ENCODE data around the gene PER2. TPM values are rescaled to one million over a fixed set of nuclear protein-coding genes. Genes with fewer than 3 reads are reported as not detected.

The PER2 gene
- total and polyA plus RNA-seq, 8 donors: 7.7 to 14.2 (median 8.8) TPM

DNA sequence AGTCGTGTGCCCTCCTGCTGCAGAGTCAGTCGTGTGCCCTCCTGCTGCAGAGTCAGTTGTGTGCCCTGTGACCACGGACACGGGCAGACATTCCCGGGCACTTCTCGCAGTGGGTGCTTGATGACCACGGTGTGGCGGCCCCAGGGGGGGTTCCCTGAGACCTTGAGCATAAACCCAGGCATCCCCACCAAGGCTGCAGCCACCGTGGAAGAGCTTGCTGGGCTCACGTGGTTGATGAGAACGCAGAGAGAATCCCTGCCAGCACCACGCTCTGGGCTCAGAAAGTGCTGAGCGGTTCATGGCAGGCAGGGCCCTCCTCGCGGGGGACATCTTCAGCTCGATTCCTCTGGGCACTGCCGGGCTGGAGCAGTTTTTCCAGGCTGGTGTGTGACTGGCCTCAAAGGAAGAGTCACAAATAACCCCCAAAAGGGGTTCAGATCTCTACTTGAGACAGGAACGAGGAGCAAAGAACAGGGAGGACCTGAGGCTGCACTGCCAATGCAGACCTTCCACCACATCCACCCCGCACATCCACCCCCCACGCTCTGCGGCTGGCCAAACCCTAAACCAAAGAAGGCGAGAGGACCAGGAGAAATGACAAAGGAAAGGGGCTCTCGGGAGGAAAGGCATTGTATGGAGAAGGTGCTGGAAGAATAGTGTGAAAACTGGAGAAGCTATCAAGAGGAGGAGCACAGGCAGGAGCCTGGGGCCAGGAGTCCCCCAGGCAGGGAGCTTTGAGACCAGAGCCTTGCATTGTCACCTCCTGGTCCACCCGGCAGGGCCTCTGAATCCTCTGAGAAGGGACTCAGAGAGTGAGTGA, 8.4 kb upstream of the PER2 start:
- TF ChIP-seq, protein P1, sequence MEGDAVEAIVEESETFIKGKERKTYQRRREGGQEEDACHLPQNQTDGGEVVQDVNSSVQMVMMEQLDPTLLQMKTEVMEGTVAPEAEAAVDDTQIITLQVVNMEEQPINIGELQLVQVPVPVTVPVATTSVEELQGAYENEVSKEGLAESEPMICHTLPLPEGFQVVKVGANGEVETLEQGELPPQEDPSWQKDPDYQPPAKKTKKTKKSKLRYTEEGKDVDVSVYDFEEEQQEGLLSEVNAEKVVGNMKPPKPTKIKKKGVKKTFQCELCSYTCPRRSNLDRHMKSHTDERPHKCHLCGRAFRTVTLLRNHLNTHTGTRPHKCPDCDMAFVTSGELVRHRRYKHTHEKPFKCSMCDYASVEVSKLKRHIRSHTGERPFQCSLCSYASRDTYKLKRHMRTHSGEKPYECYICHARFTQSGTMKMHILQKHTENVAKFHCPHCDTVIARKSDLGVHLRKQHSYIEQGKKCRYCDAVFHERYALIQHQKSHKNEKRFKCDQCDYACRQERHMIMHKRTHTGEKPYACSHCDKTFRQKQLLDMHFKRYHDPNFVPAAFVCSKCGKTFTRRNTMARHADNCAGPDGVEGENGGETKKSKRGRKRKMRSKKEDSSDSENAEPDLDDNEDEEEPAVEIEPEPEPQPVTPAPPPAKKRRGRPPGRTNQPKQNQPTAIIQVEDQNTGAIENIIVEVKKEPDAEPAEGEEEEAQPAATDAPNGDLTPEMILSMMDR (IDR thresholded peaks at IDR 0.05): no peak
- H3K27ac ChIP-seq: no peak overlapping the region
- DNase-seq (no peak), ATAC-seq (no peak)
- peaks cover 5 to 10% of the 10 kb centered on the region in 2 donors for H3K4me1 ChIP-seq
- no peak overlapping the region for H3K4me3 ChIP-seq
- no peaks in the 10 kb centered on the region for H3K36me3 ChIP-seq
- intact Hi-C loops (cut with DNase I): no loop called here
- no peaks in the 10 kb centered on the region for H3K9me3 ChIP-seq
- no peaks in the 10 kb centered on the region for H3K27me3 ChIP-seq

DNA sequence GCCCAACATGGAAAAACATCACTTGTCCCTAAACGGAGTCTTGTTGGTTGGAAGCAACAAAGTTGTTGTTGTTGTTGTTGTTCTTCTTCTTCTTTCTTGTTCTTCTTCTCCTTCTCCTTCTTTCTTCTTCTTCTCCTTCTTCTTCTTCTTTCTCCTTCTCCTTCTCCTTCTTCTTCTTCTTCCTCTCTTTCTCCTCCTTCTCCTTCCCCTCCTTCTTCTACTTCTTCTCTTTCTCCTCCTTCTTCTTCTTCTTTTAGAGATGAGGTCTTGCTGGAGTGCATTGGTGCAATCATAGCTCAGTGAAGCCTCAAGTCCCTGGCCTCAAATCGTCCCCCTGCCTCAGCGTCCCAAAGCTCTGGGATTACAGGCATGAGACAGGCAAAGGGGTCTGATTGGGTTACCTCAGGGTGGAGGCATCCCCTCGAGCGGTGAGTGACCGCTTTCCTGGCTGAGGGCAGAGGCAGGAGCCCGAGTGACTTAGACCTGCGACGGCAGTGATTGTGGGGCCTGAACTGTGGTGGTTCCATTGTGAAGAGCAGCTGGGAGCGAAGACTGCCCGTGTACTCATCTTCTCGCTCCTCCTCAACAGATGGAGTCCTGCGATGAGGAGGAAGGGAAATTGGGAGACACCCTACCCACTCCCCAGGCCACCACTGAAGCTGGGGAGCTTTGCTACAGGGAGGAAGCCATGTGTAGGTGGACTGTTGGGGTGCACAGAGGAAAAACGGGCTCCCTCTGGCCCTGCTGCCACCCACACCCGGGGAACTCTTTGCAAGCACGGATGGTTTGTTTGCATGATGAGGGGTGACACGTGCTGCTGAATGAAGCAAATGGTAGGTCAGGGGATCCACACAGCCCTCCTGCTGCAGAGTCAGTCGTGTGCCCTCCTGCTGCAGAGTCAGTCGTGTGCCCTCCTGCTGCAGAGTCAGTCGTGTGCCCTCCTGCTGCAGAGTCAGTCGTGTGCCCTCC, 7.0 kb upstream of the PER2 start:
- Histone ChIP-seq H3K36me3 (no peaks in the 10 kb centered on the region), H3K4me1 (peaks cover 4 to 10% of the 10 kb centered on the region in 2 donors), H3K27me3 (no peaks in the 10 kb centered on the region), H3K9me3 (no peaks in the 10 kb centered on the region), H3K27ac (no peak overlapping the region), H3K4me3 (no peak overlapping the region)
- TF ChIP-seq, protein P1 (IDR thresholded peaks at IDR 0.05): no peak
- DNase-seq (no peak), ATAC-seq (no peak)
- intact Hi-C loops (cut with DNase I): no loop called here

DNA sequence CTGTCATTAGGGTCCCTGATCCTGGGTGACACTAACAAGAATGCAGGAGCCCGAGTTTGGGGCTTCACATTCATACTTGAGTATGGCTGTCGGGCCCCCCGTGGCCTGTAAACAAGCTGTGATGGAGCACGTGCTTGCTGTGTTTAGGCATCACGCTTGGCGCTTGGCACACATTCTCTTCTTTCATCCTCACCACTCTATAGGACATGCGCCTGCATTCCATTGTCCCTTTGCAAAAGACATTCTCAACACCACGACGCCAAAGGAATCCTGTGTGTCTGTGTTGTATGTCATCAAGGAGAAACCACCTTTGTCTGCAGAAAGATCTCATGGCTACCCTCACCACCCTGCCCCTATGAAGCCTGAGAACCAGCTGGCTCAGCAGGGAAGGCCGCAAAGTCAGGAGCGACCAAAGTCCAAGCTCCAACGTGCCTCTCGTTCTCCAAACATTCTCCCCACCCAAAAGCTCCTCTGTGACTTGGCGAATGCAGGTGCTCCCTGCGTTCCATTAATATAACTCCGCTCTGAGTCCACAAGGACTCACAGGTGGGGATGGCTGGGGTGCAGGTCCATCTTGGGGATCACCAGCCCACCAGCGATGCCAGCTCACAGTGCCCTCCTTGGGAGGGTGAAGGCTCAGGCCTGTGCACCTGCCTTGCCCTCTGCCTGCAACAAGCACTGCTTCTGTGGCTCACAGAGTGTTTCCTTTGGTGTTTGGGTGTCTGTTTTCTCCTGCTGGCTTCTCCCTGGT, 6.2 kb upstream of the PER2 start:
- Histone ChIP-seq H3K4me3 (no peak overlapping the region), H3K36me3 (no peaks in the 10 kb centered on the region), H3K27me3 (no peaks in the 10 kb centered on the region), H3K4me1 (peaks cover 2 to 8% of the 10 kb centered on the region in 2 donors), H3K9me3 (no peaks in the 10 kb centered on the region), H3K27ac (no peak overlapping the region)
- ATAC-seq: no peak
- intact Hi-C loops (cut with DNase I): no loop called here
- DNase-seq: no peak
- TF ChIP-seq, protein P1 (IDR thresholded peaks at IDR 0.05): no peak

DNA sequence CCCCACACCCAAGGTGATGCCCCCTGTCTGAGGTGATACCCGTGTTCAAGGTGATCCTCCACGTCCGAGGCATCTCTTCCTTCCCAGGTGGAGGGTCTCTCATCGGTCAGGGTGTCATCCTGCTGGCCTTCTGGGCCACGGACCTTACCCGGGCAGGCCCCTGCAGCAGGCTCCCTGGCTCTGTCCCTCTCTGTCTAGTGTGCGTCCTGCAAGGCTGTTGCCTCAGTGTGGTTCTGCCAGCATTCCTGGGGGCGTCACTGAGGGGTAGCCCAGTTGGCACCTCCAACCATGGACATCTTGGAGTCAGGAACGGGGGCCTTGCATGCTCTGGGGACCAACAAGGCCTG, 5.6 kb upstream of the PER2 start:
- no peak for ATAC-seq
- TF ChIP-seq, protein P1 (IDR thresholded peaks at IDR 0.05): no peak
- no peak overlapping the region for H3K27ac ChIP-seq

More for the DNA sequence above, 5.6 kb upstream of the PER2 start:
- no peaks in the 10 kb centered on the region for H3K27me3 ChIP-seq
- H3K36me3 ChIP-seq: no peaks in the 10 kb centered on the region
- no peak for DNase-seq
- intact Hi-C loops (cut with DNase I): no loop called here
- H3K4me3 ChIP-seq: no peak overlapping the region
- H3K9me3 ChIP-seq: no peaks in the 10 kb centered on the region
- H3K4me1 ChIP-seq: peaks cover 6 to 11% of the 10 kb centered on the region in 2 donors
